CD4-positive, alpha-beta T cell treated with Interleukin-21 for 1 hour (primary cell): ENCODE results near the gene PGAM5.
"Not testable (repeated sequence)": the region's sequence is repeated elsewhere in the genome, so short reads cannot be mapped to it uniquely, and the experiment has no call there.

Experiments
- DNase-seq: peaks from one replicate; pipeline ENCODE4 v3.0.0-alpha.2; 2020

PGAM5 gene

GRCh38 chr12:132754160-132754932, 43.7 kb downstream of the PGAM5 start:
- no peak for DNase-seq

- DNase-seq = not testable (repeated sequence)
These were observed 48.2 kb downstream of the PGAM5 start for GRCh38 chr12:132758825-132759224.

GRCh38 chr12:132759359-132759758, 48.7 kb downstream of the PGAM5 start:
- no peak for DNase-seq

GRCh38 chr12:132761032-132761920, 50.6 kb downstream of the PGAM5 start, which contains the start of gene ANKLE2:
TSS of gene ANKLE2 (minus strand) at chr12:132761832. CDS start at chr12:132761798, 34 bp downstream.
- DNase-seq = peak; percentile 66

- DNase-seq = peak; percentile 88
These were observed 51.4 kb downstream of the PGAM5 start for GRCh38 chr12:132761921-132762583.

GRCh38 chr12:132764231-132764630, 53.6 kb downstream of the PGAM5 start:
- DNase-seq = no peak

GRCh38 chr12:132765361-132765760, 54.7 kb downstream of the PGAM5 start:
- DNase-seq = no peak

- DNase-seq = no peak
These were observed 55.9 kb downstream of the PGAM5 start for GRCh38 chr12:132766380-132767085.

GRCh38 chr12:132771126-132771838, 60.6 kb downstream of the PGAM5 start:
- DNase-seq = peak; percentile 60
